ENCODE results near the gene DCTN2. TPM values are rescaled to one million over a fixed set of nuclear protein-coding genes. Genes with fewer than 3 reads are reported as not detected.
"Not testable (repeated sequence)": the region's sequence is repeated elsewhere in the genome, so short reads cannot be mapped to it uniquely, and the experiment has no call there.

Gene DCTN2
- total RNA-seq, result 10 to 100 TPM; 80.9 to 85.1 TPM

GRCh38 chr12:57546438-57547287 lies at the start of gene DCTN2:
DCTN2 (minus strand) TSS chr12:57547192; CDS start chr12:57547063, 129 bp downstream.
- peaks cover 27% of the 10 kb centered on the region for H3K36me3 Mint-ChIP-seq (ENCODE audit: low read depth)
- peaks cover 20% of the 10 kb centered on the region for H3K27me3 Mint-ChIP-seq
- no peaks in the 10 kb centered on the region for H3K9me3 Mint-ChIP-seq
- POLR2A ChIA-PET, result interaction anchor here (0.6 to 2.8 kb wide), 16 partner anchors 10 to 858 kb away, joined by 3 to 22 read pairs (median 5); partner anchors contain the start of genes ARHGAP9, DDIT3, GLI1 and MBD6
- H3K27ac Mint-ChIP-seq, result peak within 1 kb of the TSS; percentile 91
- peaks cover 60% of the 10 kb centered on the region for H3K4me1 Mint-ChIP-seq
- CTCF ChIA-PET, result interaction anchor here (0.7 to 2.3 kb wide), 14 partner anchors 10 to 210 kb away, joined by 3 to 16 read pairs (median 3); partner anchors contain the start of gene GLI1
- peak; percentile 97 for DNase-seq
- H3K4me3 Mint-ChIP-seq, result peak within 1 kb of the TSS; percentile 99

- H3K4me3 Mint-ChIP-seq, result no peak overlapping the region
Measured at GRCh38 chr12:57593187-57593586, 46.2 kb upstream of the DCTN2 start.

GRCh38 chr12:57592551-57593165 lies 45.7 kb upstream of the DCTN2 start:
- CTCF ChIA-PET, result interaction anchor here (0.8 to 4.6 kb wide), 5 partner anchors 9 to 45 kb away, joined by 3 to 54 read pairs (median 3); no protein-coding TSS in a partner anchor
- Mint-ChIP-seq H3K27ac (no peak overlapping the region), H3K27me3 (no peaks in the 10 kb centered on the region)

More at GRCh38 chr12:57593187-57593586, 46.2 kb upstream of the DCTN2 start:
- H3K36me3 Mint-ChIP-seq (ENCODE audit: low read depth), result peaks cover 27% of the 10 kb centered on the region
- H3K27me3 Mint-ChIP-seq, result no peaks in the 10 kb centered on the region
- ChIA-PET CTCF (interaction anchor here (0.8 to 4.6 kb wide), 5 partner anchors 10 to 44 kb away, joined by 3 to 54 read pairs (median 3); no protein-coding TSS in a partner anchor), POLR2A (interaction anchor here (1.0 to 3.7 kb wide), 3 partner anchors 12 to 18 kb away, joined by 5 to 17 read pairs (median 7); partner anchors contain the start of gene DTX3)
- DNase-seq, result no peak
- H3K27ac Mint-ChIP-seq, result no peak overlapping the region
- peaks cover 26% of the 10 kb centered on the region for H3K4me1 Mint-ChIP-seq
- H3K9me3 Mint-ChIP-seq, result no peaks in the 10 kb centered on the region

GRCh38 chr12:57591782-57592325 lies 44.9 kb upstream of the DCTN2 start:
- Mint-ChIP-seq H3K4me1 (peaks cover 26% of the 10 kb centered on the region), H3K4me3 (peak overlapping the region; percentile 82), H3K9me3 (no peaks in the 10 kb centered on the region), H3K27me3 (no peaks in the 10 kb centered on the region), H3K36me3 (ENCODE audit: low read depth) (peaks cover 17% of the 10 kb centered on the region), H3K27ac (peak overlapping the region; percentile 56)
- DNase-seq, result no peak
- CTCF ChIA-PET, result interaction anchor here (1.1 to 4.6 kb wide), 4 partner anchors 8 to 352 kb away, joined by 3 to 54 read pairs (median 3); partner anchors contain the start of gene TSPAN31
- POLR2A ChIA-PET, result interaction anchor here (0.7 to 3.7 kb wide), 9 partner anchors 8 to 180 kb away, joined by 3 to 17 read pairs (median 3); partner anchors contain the start of genes DTX3, EEF1AKMT3 and METTL1

More at GRCh38 chr12:57592551-57593165, 45.7 kb upstream of the DCTN2 start:
- Mint-ChIP-seq H3K9me3 (no peaks in the 10 kb centered on the region), H3K36me3 (ENCODE audit: low read depth) (peaks cover 25% of the 10 kb centered on the region), H3K4me3 (peak overlapping the region; percentile 82), H3K4me1 (peaks cover 26% of the 10 kb centered on the region)
- POLR2A ChIA-PET, result interaction anchor here (0.6 to 3.7 kb wide), 4 partner anchors 12 to 19 kb away, joined by 3 to 17 read pairs (median 6); partner anchors contain the start of gene DTX3
- DNase-seq, result no peak

GRCh38 chr12:57590864-57591781 lies 44.1 kb upstream of the DCTN2 start, which contains the start of gene PIP4K2C:
PIP4K2C (plus strand) TSS chr12:57591192; CDS start chr12:57591290, 98 bp downstream.
- no peaks in the 10 kb centered on the region for H3K9me3 Mint-ChIP-seq
- peak within 1 kb of the TSS; percentile 68 for H3K27ac Mint-ChIP-seq
- H3K27me3 Mint-ChIP-seq, result no peaks in the 10 kb centered on the region
- peaks cover 26% of the 10 kb centered on the region for H3K4me1 Mint-ChIP-seq
- peaks cover 13% of the 10 kb centered on the region for H3K36me3 Mint-ChIP-seq (ENCODE audit: low read depth)
- peak; percentile 87 for DNase-seq
- POLR2A ChIA-PET, result interaction anchor here (0.6 to 3.7 kb wide), 14 partner anchors 8 to 181 kb away, joined by 3 to 17 read pairs (median 4); partner anchors contain the start of genes DCTN2, DTX3, EEF1AKMT3 and METTL1
- H3K4me3 Mint-ChIP-seq, result peak within 1 kb of the TSS; percentile 82
- CTCF ChIA-PET, result interaction anchor here (1.0 to 4.6 kb wide), 5 partner anchors 8 to 351 kb away, joined by 3 to 54 read pairs (median 3); partner anchors contain the start of gene TSPAN31

- Mint-ChIP-seq H3K27ac (peak overlapping the region; percentile 50), H3K4me1 (peaks cover 26% of the 10 kb centered on the region), H3K4me3 (peak overlapping the region; percentile 82), H3K27me3 (no peaks in the 10 kb centered on the region), H3K36me3 (ENCODE audit: low read depth) (peaks cover 7% of the 10 kb centered on the region), H3K9me3 (no peaks in the 10 kb centered on the region)
- ChIA-PET CTCF (interaction anchor here (0.6 to 4.6 kb wide), 5 partner anchors 7 to 351 kb away, joined by 3 to 54 read pairs (median 3); no protein-coding TSS in a partner anchor), POLR2A (interaction anchor here (1.0 to 3.7 kb wide), 7 partner anchors 9 to 182 kb away, joined by 3 to 17 read pairs (median 4); partner anchors contain the start of genes DCTN2, DTX3, EEF1AKMT3 and METTL1)
- no peak for DNase-seq
Measured at GRCh38 chr12:57590479-57590863, 43.5 kb upstream of the DCTN2 start.

- H3K36me3 Mint-ChIP-seq (ENCODE audit: low read depth); H3K27me3 Mint-ChIP-seq; H3K27ac Mint-ChIP-seq; CTCF ChIA-PET; DNase-seq; H3K9me3 Mint-ChIP-seq; H3K4me3 Mint-ChIP-seq: not testable (repeated sequence)
- H3K4me1 Mint-ChIP-seq, result peaks cover 26% of the 10 kb centered on the region
- POLR2A ChIA-PET, result interaction anchor here (1.0 kb wide), 1 partner anchor 130 kb away, joined by 3 read pairs; no protein-coding TSS in a partner anchor
Measured at GRCh38 chr12:57588951-57589610, 42.1 kb upstream of the DCTN2 start.

- Mint-ChIP-seq H3K4me1 (peaks cover 14% of the 10 kb centered on the region), H3K36me3 (ENCODE audit: low read depth) (no peaks in the 10 kb centered on the region), H3K27me3 (peaks cover 1% of the 10 kb centered on the region), H3K9me3 (no peaks in the 10 kb centered on the region), H3K27ac (no peak overlapping the region), H3K4me3 (no peak overlapping the region)
- POLR2A ChIA-PET, result no interaction called here
- CTCF ChIA-PET, result no interaction called here
- no peak for DNase-seq
Measured at GRCh38 chr12:57586832-57587429, 39.9 kb upstream of the DCTN2 start.

- ChIA-PET CTCF (interaction anchor here (1.4 to 6.1 kb wide), 4 partner anchors 11 to 62 kb away, joined by 3 to 47 read pairs (median 25); partner anchors contain the start of gene B4GALNT1), POLR2A (no interaction called here)
- peaks cover 8% of the 10 kb centered on the region for H3K4me1 Mint-ChIP-seq
- no peak overlapping the region for H3K4me3 Mint-ChIP-seq
- no peak for DNase-seq
- peaks cover 1% of the 10 kb centered on the region for H3K27me3 Mint-ChIP-seq
- H3K9me3 Mint-ChIP-seq, result no peaks in the 10 kb centered on the region
- no peak overlapping the region for H3K27ac Mint-ChIP-seq
- no peaks in the 10 kb centered on the region for H3K36me3 Mint-ChIP-seq (ENCODE audit: low read depth)
Measured at GRCh38 chr12:57586128-57586527, 39.1 kb upstream of the DCTN2 start.

GRCh38 chr12:57585156-57585555 lies 38.2 kb upstream of the DCTN2 start:
- CTCF ChIA-PET, result interaction anchor here (0.7 to 6.1 kb wide), 13 partner anchors 8 to 1468 kb away, joined by 3 to 77 read pairs (median 14); partner anchors contain the start of genes ARHGAP9, B4GALNT1, GLI1 and OS9
- H3K27ac Mint-ChIP-seq, result no peak overlapping the region

More at GRCh38 chr12:57585156-57585555, 38.2 kb upstream of the DCTN2 start:
- H3K4me1 Mint-ChIP-seq, result peaks cover 2% of the 10 kb centered on the region
- DNase-seq, result no peak
- no peaks in the 10 kb centered on the region for H3K9me3 Mint-ChIP-seq
- H3K27me3 Mint-ChIP-seq, result peaks cover 1% of the 10 kb centered on the region
- no peak overlapping the region for H3K4me3 Mint-ChIP-seq
- H3K36me3 Mint-ChIP-seq (ENCODE audit: low read depth), result no peaks in the 10 kb centered on the region
- POLR2A ChIA-PET, result no interaction called here

Data from activated CD4-positive, alpha-beta memory T cell treated with anti-CD3 and anti-CD28 coated beads, Interleukin-2, amount 10 ng/mL, durations not matched to agents 7 days and 5 days (primary cell).